Stimulated activated CD4-positive, alpha-beta T cell treated with anti-CD3 and anti-CD28 coated beads, Interleukin-15, amount 100 ng/mL, for 24 hours (primary cell): Measurements from ENCODE around the gene CRYBB1.

Experiments
- DNase-seq: peaks from one replicate; pipeline ENCODE4 v3.0.0-alpha.2; 2020

CRYBB1 gene

GRCh38 chr22:26574001-26574723 lies 43.7 kb downstream of the CRYBB1 start:
- no peak for DNase-seq

GRCh38 chr22:26573026-26573662 lies 44.7 kb downstream of the CRYBB1 start:
- DNase-seq = no peak

- no peak for DNase-seq
These were observed 46.8 kb downstream of the CRYBB1 start for GRCh38 chr22:26570864-26571525.

DNA sequence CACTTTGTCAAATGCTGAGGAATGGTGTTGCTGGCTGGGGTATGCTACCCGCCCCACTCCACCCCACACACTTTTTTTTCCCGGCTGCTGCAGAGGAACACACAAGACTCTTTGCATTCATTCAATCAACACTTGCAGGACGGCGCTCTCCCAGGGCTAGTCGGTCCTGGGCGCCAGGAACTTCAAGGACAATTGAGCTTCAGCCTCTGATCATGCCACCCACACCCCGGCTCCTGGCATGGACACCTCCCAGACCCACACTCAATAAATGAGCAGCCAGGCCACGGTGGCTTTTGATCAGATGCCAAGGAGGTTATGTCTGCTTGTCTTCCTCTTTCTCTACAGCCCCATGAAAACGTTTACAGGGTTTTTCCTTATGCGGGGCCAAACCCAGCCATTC lies 47.7 kb downstream of the CRYBB1 start:
- DNase-seq = no peak

DNA sequence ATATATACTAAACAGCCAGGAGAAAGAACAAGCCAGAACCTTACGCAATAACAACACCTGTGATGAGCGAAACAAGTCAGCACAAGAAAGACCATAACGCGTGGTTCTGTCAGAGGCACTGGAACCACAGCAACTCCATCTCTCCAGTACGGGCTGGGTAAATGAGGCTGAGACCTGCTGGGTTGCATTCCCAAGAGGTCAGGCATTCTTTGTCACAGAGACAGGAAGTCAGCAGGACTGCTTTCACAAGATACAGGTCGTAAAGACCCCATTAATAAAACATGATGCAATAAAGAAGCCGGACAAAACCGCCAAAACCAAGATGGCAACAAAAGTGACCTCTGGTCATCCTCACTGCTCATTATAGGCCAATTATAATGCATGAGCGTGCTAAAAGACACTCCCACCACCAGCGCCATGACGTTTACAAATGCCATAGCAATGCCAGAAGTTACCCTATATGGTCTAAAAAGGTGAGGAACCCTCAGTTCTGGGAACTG lies 49.6 kb downstream of the CRYBB1 start:
- DNase-seq = no peak

- no peak for DNase-seq
These were observed 50.2 kb downstream of the CRYBB1 start for GRCh38 chr22:26567610-26568009.

GRCh38 chr22:26566994-26567393 lies 50.8 kb downstream of the CRYBB1 start:
- DNase-seq = no peak

DNA sequence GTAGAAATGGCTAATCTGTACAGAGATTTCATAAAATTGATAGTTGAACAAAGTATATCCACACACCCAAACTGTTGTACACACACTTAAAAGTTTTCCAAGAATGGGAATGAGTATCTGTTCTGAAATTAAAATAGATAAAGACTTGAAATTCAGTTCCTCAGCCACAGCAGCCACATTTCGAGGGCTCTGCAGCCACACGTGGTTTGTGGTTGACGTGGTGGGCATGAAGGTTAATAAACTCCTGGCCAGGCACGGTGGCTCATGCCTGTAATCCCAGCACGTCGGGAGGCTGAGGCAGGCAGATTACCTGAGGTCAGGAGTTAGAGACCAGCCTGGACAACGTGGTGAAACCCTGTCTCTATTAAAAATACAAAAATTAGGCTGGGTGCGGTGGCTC lies 51.9 kb downstream of the CRYBB1 start:
- DNase-seq = peak; percentile 19

GRCh38 chr22:26565181-26565580 lies 52.6 kb downstream of the CRYBB1 start:
- DNase-seq = no peak

DNA sequence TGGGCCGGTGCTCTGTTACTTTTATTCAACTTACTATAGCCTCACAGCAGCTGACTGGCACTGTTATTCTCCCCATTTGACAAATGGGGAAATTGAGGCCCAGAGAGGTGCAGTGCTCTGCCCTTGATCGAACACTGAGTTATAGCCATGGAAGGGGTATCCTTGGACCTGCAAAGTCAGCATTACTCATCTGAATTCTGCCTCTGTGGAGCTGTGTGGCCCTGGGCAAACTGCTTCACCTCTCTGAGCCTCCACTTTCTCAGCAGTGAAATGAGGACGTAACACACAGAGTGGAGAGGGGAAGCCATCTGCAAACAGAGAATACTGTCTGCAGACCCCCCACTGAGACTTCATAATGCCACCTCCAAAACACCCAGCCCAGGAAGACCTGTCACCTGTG lies 53.2 kb downstream of the CRYBB1 start:
- no peak for DNase-seq

DNA sequence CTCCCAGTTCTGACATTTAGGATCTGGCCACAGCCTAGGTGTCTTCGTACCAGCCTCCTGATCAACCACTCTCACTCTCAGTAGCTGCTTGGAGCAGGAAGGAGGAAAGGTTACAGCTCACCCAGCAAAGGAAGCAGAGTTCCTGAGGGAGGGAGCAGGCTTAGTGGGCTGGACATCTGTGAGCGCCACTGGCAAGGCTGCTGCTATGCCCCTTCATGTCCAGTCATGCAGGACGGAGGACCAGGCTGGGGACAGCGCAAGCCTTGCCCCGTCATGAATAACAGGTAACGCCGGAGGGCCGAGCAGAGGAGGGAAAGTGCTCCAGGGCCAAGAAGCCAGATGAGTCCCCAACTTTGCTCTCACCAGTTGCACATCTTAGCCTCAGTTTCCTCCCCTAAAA lies 53.6 kb downstream of the CRYBB1 start:
- no peak for DNase-seq

DNA sequence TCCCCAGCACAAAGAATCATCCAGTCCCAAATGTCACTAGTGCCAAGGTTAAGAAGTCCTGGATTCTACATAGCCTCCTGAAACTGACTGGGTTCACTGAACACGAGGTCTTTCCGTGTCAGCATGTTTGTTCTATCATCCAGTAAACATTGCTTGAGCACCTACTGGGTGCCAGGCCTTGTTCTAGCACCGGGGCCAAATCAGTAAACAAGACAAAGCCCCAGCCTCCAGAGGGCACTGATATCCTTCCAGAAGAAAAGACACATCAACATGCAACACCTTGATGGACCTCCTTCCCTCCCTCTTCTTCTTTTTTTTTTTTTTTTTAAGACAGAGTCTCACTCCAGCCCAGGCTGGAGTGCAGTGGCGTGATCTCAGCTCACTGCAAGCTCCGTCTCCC lies 54.8 kb downstream of the CRYBB1 start:
- DNase-seq = no peak

DNA sequence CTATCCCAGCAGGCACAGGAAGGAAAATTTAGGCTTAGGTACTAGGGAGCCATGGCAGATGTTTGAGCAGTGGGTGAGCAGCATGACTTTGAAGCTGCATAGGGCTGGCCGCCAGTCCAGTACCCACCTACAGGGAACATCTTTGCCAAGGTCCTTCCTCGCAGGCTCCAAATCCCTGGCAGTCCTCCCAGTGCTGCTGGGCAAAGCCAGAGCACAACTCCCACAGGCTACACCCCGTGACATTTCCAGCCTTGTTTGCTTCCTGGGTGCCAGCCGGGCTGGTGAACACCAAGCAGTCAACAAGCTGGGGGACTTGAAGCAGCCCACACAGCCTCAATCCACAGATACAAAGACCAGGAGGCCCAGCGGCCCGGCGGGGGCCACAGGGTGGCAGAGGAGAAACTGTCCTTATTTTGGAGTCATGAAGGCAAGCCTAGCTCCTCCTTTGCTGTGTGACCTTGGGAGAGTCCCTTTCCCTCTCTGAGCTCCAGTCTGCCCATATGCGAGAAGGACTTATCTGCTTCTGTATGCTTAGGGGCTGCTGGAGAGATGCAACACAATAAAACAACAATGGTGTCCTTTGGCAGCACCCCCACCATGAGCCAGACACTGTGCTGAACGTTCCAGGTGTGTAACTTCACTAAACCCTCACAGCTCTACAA lies 55.9 kb downstream of the CRYBB1 start:
- DNase-seq = no peak

DNA sequence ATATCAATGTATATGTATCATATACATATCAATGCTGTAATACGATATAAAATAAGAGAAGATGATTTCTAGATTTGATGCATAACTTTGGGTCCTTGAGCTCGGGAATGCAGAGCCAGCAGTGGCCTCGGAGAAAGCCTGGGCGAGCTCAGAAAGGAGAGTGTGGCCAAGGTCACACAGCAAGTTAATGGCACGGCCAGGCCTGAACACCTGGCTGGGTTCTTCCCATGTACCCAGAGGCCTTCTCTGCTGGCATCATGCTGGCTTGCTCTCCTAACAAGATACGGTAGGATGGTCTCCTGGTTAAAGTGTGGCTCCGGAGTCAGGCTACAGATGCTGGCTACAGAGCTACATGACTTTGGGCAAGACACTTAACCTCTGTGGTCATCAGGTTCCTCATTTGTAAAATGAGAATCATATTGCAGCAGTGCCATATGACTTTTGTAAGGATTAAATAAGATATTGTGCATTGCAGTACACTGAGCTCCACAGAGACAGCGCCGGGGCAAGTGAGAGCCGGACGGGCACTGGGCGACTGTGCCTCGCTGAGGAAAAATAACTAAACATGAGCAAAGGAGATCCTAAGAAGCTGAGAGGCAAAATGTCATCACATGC lies 57.8 kb downstream of the CRYBB1 start:
- DNase-seq = no peak

DNA sequence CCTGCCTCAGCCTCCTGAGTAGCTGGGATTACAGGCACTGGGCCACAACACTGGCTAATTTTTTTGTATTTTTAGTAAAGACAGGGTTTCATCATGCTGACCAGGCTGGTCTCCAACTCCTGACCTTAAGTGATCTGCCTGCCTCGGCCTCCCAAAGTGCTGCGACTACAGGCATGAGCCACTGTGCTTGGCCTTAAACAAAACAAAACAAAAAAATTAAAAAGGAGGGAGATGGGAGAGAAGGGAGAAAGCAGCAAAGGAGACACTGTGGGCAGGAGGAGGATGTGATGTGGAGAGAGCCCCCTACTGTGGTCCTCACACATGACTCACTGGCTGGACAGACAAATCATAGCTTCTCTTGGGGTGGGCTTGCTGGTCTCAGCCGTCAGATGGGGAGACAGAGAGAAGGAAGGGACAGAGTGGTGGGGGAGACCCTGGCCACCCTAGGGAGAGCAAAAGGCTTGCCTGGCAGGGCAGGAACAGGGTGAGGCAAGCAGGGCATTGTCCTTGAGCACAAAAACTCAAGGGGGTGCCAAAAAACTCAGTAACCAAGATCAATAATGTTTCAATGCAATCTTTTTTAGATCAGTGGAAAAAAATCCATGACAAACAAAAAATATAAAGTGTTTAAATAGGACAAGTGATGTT lies 59.5 kb downstream of the CRYBB1 start:
- no peak for DNase-seq

GRCh38 chr22:26556904-26557303 lies 60.9 kb downstream of the CRYBB1 start:
- no peak for DNase-seq

GRCh38 chr22:26555478-26555877 lies 62.3 kb downstream of the CRYBB1 start:
- no peak for DNase-seq

DNA sequence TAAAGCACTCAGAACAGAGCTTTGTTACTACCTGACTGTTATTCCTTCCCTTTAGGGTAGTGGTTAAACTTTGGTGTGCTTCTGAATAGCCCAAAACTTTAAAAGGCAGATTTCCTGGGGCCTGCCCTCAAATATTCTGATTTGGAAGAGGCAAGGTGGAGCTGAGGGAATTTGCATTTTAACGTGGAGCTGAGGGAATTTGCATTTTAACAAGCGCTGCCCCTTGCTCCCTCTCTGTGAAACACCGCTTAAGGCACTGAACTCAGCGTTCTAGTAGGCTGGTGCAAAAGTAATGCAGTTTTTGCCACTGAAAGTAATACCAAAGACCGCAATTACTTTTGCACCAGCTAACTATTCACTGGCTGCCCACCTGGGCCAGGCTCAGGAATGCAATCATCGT lies 62.9 kb downstream of the CRYBB1 start:
- DNase-seq = no peak

DNA sequence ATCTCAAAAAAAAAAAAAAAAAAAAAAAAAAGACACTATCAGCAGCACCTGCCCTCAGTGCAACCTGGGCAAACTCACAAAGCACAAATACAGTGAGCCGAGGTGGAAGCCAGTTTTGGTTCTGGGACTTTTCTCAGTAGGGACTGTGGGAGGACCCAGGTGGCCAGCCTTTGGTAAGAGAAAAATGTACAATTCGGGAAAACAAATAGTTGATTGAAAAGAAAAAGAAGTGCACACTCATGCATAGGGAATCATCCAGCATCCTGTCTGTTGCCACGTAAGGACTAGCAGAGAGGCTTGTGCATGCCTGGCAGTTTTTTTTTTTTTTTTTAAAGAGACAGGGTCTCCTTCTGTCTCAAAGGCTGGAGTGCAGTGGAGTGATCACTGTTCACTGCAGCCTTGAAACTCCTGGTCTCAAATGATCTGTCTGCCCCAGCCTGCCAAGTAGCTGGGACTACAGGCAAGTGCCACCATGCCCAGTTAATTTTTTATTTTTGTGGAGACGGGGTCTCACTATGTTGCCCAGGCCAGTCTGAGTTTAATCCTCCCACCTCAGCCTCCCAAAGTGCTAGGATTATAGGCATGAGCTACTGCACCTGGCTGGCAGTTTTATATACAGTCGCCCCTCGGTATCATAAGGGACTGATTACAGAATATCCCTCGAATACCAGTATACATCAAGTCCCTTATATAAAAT lies 64.6 kb downstream of the CRYBB1 start:
- no peak for DNase-seq

DNA sequence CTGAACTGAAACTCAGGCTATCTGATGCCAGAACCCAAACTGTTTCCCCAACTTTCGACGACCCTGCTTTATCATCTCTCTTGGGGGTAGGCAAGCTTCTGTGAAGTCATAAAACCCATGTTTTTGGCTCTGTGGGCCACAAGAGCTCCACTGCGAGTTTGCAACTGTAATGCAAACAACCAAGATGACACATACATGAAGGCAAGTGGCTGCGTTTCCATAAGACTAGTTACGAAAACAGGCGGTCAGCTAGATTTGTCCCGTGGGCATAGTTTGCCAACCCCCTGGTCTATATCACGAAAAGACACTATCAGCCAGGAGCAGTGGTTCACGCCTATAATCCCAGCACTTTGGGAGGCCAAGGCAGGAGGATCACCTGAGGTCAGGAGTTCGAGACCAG lies 65.4 kb downstream of the CRYBB1 start:
- DNase-seq = no peak

- DNase-seq = no peak
These were observed 66.3 kb downstream of the CRYBB1 start for GRCh38 chr22:26551568-26551967.

- DNase-seq = no peak
These were observed 67.3 kb downstream of the CRYBB1 start for GRCh38 chr22:26550498-26551033.
